SK-N-SH (cell line): ENCODE data around the gene HLA-A. TPM values are rescaled to one million over a fixed set of nuclear protein-coding genes. Genes with fewer than 3 reads are reported as not detected.

Experiments
- CTCF ChIA-PET: fragments of 300-600, 350-600 bp; formaldehyde crosslinking; extraction: SDS; loops from one replicate; lab custom pipeline; 2021; lab: Yijun Ruan, JAX
- POLR2A ChIA-PET: fragments of 350-600 bp; sonication (Branson Sonifier 250); formaldehyde crosslinking; extraction: SDS; loops from one replicate; lab custom pipeline; 2020; ENCODE audit warnings: antibody characterized with exemption, inconsistent platforms; lab: Yijun Ruan, JAX
- DNase-seq: peaks from one replicate; pipeline ENCODE4 v3.0.0; 2012
- H2AFZ ChIP-seq: fragments of 200-600 bp; sonication (generic); 2 replicates; pipeline ENCODE4 v1.8.1; 2016; ENCODE audit warnings: antibody characterized with exemption, mild to moderate bottlenecking, low read depth
- H3F3A ChIP-seq: fragments of 200-600 bp; sonication (generic); replicated peaks from 2 replicates; pipeline ENCODE3; 2016; ENCODE audit warnings: antibody characterized with exemption, mild to moderate bottlenecking; ENCODE audit not compliant: insufficient read depth
- H3K27ac ChIP-seq, 2 experiments: fragments of 200-500 bp in 1 of 2; fragments of 200-600 bp in 1 of 2; sonication (Bioruptor generic) in 1 of 2; sonication (generic), shearing (Covaris generic) in 1 of 2; 2 replicates each; pipeline versions ENCODE4 v1.5.1 to v1.6.1; 2014 to 2016; ENCODE audit warnings: low read depth in 2 of 2, inconsistent platforms in 1 of 2, low read length in 1 of 2, mild to moderate bottlenecking in 1 of 2, mixed read lengths in 1 of 2
- H3K27me3 ChIP-seq: fragments of 200-600 bp; sonication (generic), shearing (Covaris generic); 2 replicates; pipeline ENCODE4 v1.6.1; 2016; ENCODE audit warnings: mixed run types; ENCODE audit not compliant: insufficient read depth
- H3K36me3 ChIP-seq, 2 experiments: fragments of 200-500 bp in 1 of 2; fragments of 200-600 bp in 1 of 2; sonication (Bioruptor generic) in 1 of 2; sonication (generic) in 1 of 2; replicated peaks in 1 of 2; 2 replicates each; pipeline versions ENCODE3 to v1.5.1; 2014 to 2016; ENCODE audit warnings: low read length in 1 of 2, mild to moderate bottlenecking in 1 of 2; ENCODE audit not compliant: insufficient read depth in 2 of 2, control insufficient read depth in 1 of 2
- H3K4me1 ChIP-seq, 2 experiments: fragments of 200-500 bp in 1 of 2; fragments of 200-600 bp in 1 of 2; sonication (Bioruptor generic) in 1 of 2; sonication (generic), shearing (Covaris generic) in 1 of 2; 2 replicates each; pipeline versions ENCODE4 v1.5.1 to v1.6.1; 2014 to 2016; ENCODE audit warnings: low read depth in 1 of 2, low read length in 1 of 2, mixed run types in 1 of 2; ENCODE audit not compliant: insufficient read depth in 2 of 2, control insufficient read depth in 1 of 2
- H3K4me2 ChIP-seq: fragments of 200-600 bp; sonication (generic), shearing (Covaris generic); 2 replicates; pipeline ENCODE4 v1.6.1; 2017; ENCODE audit warnings: mixed run types
- H3K4me3 ChIP-seq, 2 experiments: fragments of 200-500 bp in 1 of 2; fragments of 200-600 bp in 1 of 2; sonication (Bioruptor generic) in 1 of 2; sonication (generic), shearing (Covaris generic) in 1 of 2; 2 replicates each; pipeline versions ENCODE4 v1.5.1 to v1.8.1; 2014 to 2016; ENCODE audit warnings: low read depth in 2 of 2, inconsistent platforms in 1 of 2, low read length in 1 of 2, mild to moderate bottlenecking in 1 of 2, mixed read lengths in 1 of 2, moderate library complexity in 1 of 2
- H3K79me2 ChIP-seq: fragments of 200-600 bp; sonication (generic); 2 replicates; pipeline ENCODE4 v1.8.1; 2017; ENCODE audit warnings: mild to moderate bottlenecking; ENCODE audit not compliant: insufficient read depth
- H3K9ac ChIP-seq: fragments of 200-600 bp; sonication (generic); 2 replicates; pipeline ENCODE4 v1.6.1; 2017; ENCODE audit warnings: mixed run types
- H3K9me2 ChIP-seq: fragments of 200-600 bp; sonication (generic); 2 replicates; pipeline ENCODE4 v1.6.1; 2017; ENCODE audit warnings: mixed run types
- H3K9me3 ChIP-seq: fragments of 200-600 bp; sonication (generic); 2 replicates; pipeline ENCODE4 v1.6.1; 2017; ENCODE audit warnings: mixed run types, mild to moderate bottlenecking, moderate library complexity
- H4K20me1 ChIP-seq: fragments of 200-600 bp; sonication (generic); 2 replicates; pipeline ENCODE4 v1.6.1; 2017; ENCODE audit warnings: mild to moderate bottlenecking, mixed run types; ENCODE audit not compliant: insufficient read depth
- CHD2 ChIP-seq: fragments of 150-350 bp; IDR thresholded peaks from 2 replicates; pipeline ENCODE4 v1.6.1; 2018; ENCODE audit warnings: low read length; ENCODE audit not compliant: partially characterized antibody
- EP300 ChIP-seq, 2 experiments: IDR thresholded peaks; 2 replicates each; pipeline versions ENCODE4 v1.4.0 to v1.6.1; 2012; ENCODE audit warnings: borderline replicate concordance in 1 of 2, low read depth in 1 of 2, low read length in 1 of 2
- EZH2phosphoT487 ChIP-seq: fragments of 200-600 bp; sonication (generic); IDR thresholded peaks from 2 replicates; pipeline ENCODE4 v1.6.1; 2017; ENCODE audit warnings: low read depth, mixed run types, mild to moderate bottlenecking, antibody characterized with exemption, moderate library complexity, borderline replicate concordance
- FOSL2 ChIP-seq: IDR thresholded peaks from 2 replicates; pipeline ENCODE4 v1.4.0; 2012; ENCODE audit warnings: low read depth, mild to moderate bottlenecking, moderate library complexity, borderline replicate concordance
- FOXM1 ChIP-seq: IDR thresholded peaks from 2 replicates; pipeline ENCODE4 v1.4.0; 2012; ENCODE audit warnings: low read depth, mild to moderate bottlenecking
- GABPA ChIP-seq: IDR thresholded peaks from 2 replicates; pipeline ENCODE4 v1.4.0; 2012; ENCODE audit warnings: low read depth, mild to moderate bottlenecking
- JUND ChIP-seq: IDR thresholded peaks from 2 replicates; pipeline ENCODE4 v1.4.0; 2012
- MXI1 ChIP-seq: IDR thresholded peaks from 2 replicates; pipeline ENCODE4 v1.6.1; 2012; ENCODE audit warnings: mild to moderate bottlenecking, low read depth, low read length, improper control_type of control experiment
- POLR2AphosphoS5 ChIP-seq: IDR thresholded peaks from 2 replicates; pipeline ENCODE4 v1.6.1; 2012; ENCODE audit warnings: low read depth, low read length
- RCOR1 ChIP-seq: fragments of 150-350 bp; IDR thresholded peaks from 2 replicates; pipeline ENCODE4 v1.6.1; 2017; ENCODE audit warnings: antibody characterized with exemption, low read length
- SMC3 ChIP-seq: IDR thresholded peaks from 2 replicates; pipeline ENCODE4 v1.6.1; 2012; ENCODE audit warnings: low read depth, low read length, improper control_type of control experiment
- TAF1 ChIP-seq: IDR thresholded peaks from 2 replicates; pipeline ENCODE4 v1.6.1; 2012; ENCODE audit warnings: low read depth, mild to moderate bottlenecking, low read length, moderate library complexity, borderline replicate concordance
- TCF12 ChIP-seq: IDR thresholded peaks from 2 replicates; pipeline ENCODE4 v1.4.0; 2012
- USF1 ChIP-seq: IDR thresholded peaks from 2 replicates; pipeline ENCODE4 v1.4.0; 2012; ENCODE audit warnings: low read depth, borderline replicate concordance
- YY1 ChIP-seq: IDR thresholded peaks from 2 replicates; pipeline ENCODE4 v1.4.0; 2012; ENCODE audit warnings: low read depth, mild to moderate bottlenecking
- WGBS: methylation state at CpG from one replicate; pipeline ENCODE4 v1.1.6; 2017; ENCODE audit warnings: low lambda C conversion rate; 5-methylcytosine and 5-hydroxymethylcytosine counted together
- polyA plus RNA-seq, 3 experiments: library from polyadenylated mRNA; depleted of rRNA; stranded (reverse); fragments of >200 nt; gene quantifications; 2 replicates each; pipeline ENCODE4 v1.2.3, GENCODE V29; 2012
- TF ChIP-seq, protein P1 (sequence below): IDR thresholded peaks from 2 replicates; pipeline ENCODE4 v1.6.1; 2012; ENCODE audit warnings: mild to moderate bottlenecking, low read depth, low read length, moderate library complexity
- TF ChIP-seq, protein P2 (sequence below): fragments of 150-350 bp; IDR thresholded peaks from 2 replicates; pipeline ENCODE4 v1.6.1; 2016; ENCODE audit warnings: mild to moderate bottlenecking, low read depth, low read length

Gene HLA-A
- polyA plus RNA-seq, 1 of the 3 experiments (the other 2 are of a cell fraction), result 312 TPM

GRCh38 chr6:29924731-29925130 lies 17.6 kb upstream of the HLA-A start:
- Histone ChIP-seq H3K27me3 (no peaks in the 10 kb centered on the region), H3K27ac (no peak overlapping the region), H3K9me3 (no peaks in the 10 kb centered on the region), H4K20me1 (no peaks in the 10 kb centered on the region), H3K9ac (no peak overlapping the region), H3K9me2 (no peaks in the 10 kb centered on the region), H3K4me2 (no peak overlapping the region), H2AFZ (no peak overlapping the region), H3K79me2 (no peaks in the 10 kb centered on the region), H3F3A (no peaks in the 10 kb centered on the region), H3K4me1 (no peaks in the 10 kb centered on the region), H3K36me3 (no peaks in the 10 kb centered on the region), H3K4me3 (no peak overlapping the region)
- 43% methylated on average over 3 of the region's 3 CpGs for WGBS
- ChIA-PET POLR2A (no interaction called here), CTCF (no interaction called here)
- no peak for DNase-seq
- TF ChIP-seq SMC3 (no peak), TAF1 (no peak), EP300 (IDR thresholded peaks at IDR 0.05; ENCODE audit: borderline replicate concordance in 1 of 2, low read depth in 1 of 2, low read length in 1 of 2) (no peak), FOXM1 (no peak), USF1 (no peak), RCOR1 (no peak), POLR2AphosphoS5 (no peak), CHD2 (no peak), GABPA (no peak), FOSL2 (no peak), EZH2phosphoT487 (no peak), TCF12 (no peak), MXI1 (no peak), JUND (no peak), YY1 (no peak)
- TF ChIP-seq, protein P1, sequence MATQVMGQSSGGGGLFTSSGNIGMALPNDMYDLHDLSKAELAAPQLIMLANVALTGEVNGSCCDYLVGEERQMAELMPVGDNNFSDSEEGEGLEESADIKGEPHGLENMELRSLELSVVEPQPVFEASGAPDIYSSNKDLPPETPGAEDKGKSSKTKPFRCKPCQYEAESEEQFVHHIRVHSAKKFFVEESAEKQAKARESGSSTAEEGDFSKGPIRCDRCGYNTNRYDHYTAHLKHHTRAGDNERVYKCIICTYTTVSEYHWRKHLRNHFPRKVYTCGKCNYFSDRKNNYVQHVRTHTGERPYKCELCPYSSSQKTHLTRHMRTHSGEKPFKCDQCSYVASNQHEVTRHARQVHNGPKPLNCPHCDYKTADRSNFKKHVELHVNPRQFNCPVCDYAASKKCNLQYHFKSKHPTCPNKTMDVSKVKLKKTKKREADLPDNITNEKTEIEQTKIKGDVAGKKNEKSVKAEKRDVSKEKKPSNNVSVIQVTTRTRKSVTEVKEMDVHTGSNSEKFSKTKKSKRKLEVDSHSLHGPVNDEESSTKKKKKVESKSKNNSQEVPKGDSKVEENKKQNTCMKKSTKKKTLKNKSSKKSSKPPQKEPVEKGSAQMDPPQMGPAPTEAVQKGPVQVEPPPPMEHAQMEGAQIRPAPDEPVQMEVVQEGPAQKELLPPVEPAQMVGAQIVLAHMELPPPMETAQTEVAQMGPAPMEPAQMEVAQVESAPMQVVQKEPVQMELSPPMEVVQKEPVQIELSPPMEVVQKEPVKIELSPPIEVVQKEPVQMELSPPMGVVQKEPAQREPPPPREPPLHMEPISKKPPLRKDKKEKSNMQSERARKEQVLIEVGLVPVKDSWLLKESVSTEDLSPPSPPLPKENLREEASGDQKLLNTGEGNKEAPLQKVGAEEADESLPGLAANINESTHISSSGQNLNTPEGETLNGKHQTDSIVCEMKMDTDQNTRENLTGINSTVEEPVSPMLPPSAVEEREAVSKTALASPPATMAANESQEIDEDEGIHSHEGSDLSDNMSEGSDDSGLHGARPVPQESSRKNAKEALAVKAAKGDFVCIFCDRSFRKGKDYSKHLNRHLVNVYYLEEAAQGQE, result no peak
- TF ChIP-seq, protein P2, sequence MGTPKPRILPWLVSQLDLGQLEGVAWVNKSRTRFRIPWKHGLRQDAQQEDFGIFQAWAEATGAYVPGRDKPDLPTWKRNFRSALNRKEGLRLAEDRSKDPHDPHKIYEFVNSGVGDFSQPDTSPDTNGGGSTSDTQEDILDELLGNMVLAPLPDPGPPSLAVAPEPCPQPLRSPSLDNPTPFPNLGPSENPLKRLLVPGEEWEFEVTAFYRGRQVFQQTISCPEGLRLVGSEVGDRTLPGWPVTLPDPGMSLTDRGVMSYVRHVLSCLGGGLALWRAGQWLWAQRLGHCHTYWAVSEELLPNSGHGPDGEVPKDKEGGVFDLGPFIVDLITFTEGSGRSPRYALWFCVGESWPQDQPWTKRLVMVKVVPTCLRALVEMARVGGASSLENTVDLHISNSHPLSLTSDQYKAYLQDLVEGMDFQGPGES, result no peak
